Astrocyte (in vitro differentiated cells and primary cell): ENCODE data around the gene CDC42BPG. TPM values are rescaled to one million over a fixed set of nuclear protein-coding genes. Genes with fewer than 3 reads are reported as not detected.

Experiments used
- DNase-seq: peaks from one replicate; pipeline ENCODE4 v3.0.0-alpha.2; 2010; ENCODE audit warnings: low read depth
- FAIRE-seq: peaks from 2 replicates; lab custom pipeline; 2011; peaks lifted over from hg19 to GRCh38; lab: Jason Lieb, UNC
- H2AFZ ChIP-seq: 2 replicates; pipeline ENCODE4 v1.6.0; 2012; ENCODE audit warnings: low read depth, low read length, inconsistent platforms
- H3K27ac ChIP-seq: 2 replicates; pipeline ENCODE4 v1.5.1; 2011; ENCODE audit warnings: low read depth, low read length, inconsistent platforms
- H3K27me3 ChIP-seq: 2 replicates; pipeline ENCODE4 v1.6.0; 2011; ENCODE audit warnings: low read length, inconsistent platforms; ENCODE audit not compliant: insufficient read depth
- H3K36me3 ChIP-seq: 2 replicates; pipeline ENCODE4 v1.5.1; 2011; ENCODE audit warnings: low read length, inconsistent platforms; ENCODE audit not compliant: insufficient read depth
- H3K4me1 ChIP-seq: 2 replicates; pipeline ENCODE4 v1.5.1; 2011; ENCODE audit warnings: low read length, inconsistent platforms; ENCODE audit not compliant: insufficient read depth
- H3K4me2 ChIP-seq: 2 replicates; pipeline ENCODE4 v1.6.0; 2012; ENCODE audit warnings: low read length, inconsistent platforms
- H3K4me3 ChIP-seq: 2 replicates; pipeline ENCODE4 v1.5.1; 2011; ENCODE audit warnings: low read depth, mild to moderate bottlenecking, low read length, inconsistent platforms; ENCODE audit not compliant: insufficient read depth
- H3K79me2 ChIP-seq: 2 replicates; pipeline ENCODE4 v1.6.0; 2012; ENCODE audit warnings: mild to moderate bottlenecking, low read length, inconsistent platforms; ENCODE audit not compliant: insufficient read depth
- H3K9ac ChIP-seq: 2 replicates; pipeline ENCODE4 v1.6.0; 2012; ENCODE audit warnings: mild to moderate bottlenecking, low read length, inconsistent platforms
- H3K9me3 ChIP-seq: 2 replicates; pipeline ENCODE4 v1.5.1; 2012; ENCODE audit warnings: low read depth, mild to moderate bottlenecking, low read length, inconsistent platforms; ENCODE audit not compliant: insufficient read depth
- H4K20me1 ChIP-seq: 2 replicates; pipeline ENCODE4 v1.6.0; 2012; ENCODE audit warnings: low read length, inconsistent platforms; ENCODE audit not compliant: insufficient read depth
- H3K27ac Mint-ChIP-seq: one replicate; pipeline ENCODE4 v1.8.0; 2021; ENCODE audit warnings: mild to moderate bottlenecking, mixed read lengths; ENCODE audit not compliant: unreplicated experiment
- H3K27me3 Mint-ChIP-seq: one replicate; pipeline ENCODE4 v1.8.0; 2021; ENCODE audit warnings: low read depth, mixed read lengths; ENCODE audit not compliant: unreplicated experiment
- H3K36me3 Mint-ChIP-seq: one replicate; pipeline ENCODE4 v1.8.0; 2021; ENCODE audit warnings: low read depth, mixed read lengths; ENCODE audit not compliant: unreplicated experiment
- H3K4me1 Mint-ChIP-seq: one replicate; pipeline ENCODE4 v1.8.0; 2021; ENCODE audit warnings: low read depth, mixed read lengths; ENCODE audit not compliant: unreplicated experiment
- H3K4me3 Mint-ChIP-seq: one replicate; pipeline ENCODE4 v1.8.0; 2021; ENCODE audit warnings: mild to moderate bottlenecking, moderate library complexity, mixed read lengths; ENCODE audit not compliant: unreplicated experiment
- H3K9me3 Mint-ChIP-seq: one replicate; pipeline ENCODE4 v1.8.0; 2021; ENCODE audit warnings: mild to moderate bottlenecking, mixed read lengths; ENCODE audit not compliant: unreplicated experiment
- EZH2 ChIP-seq: IDR thresholded peaks from 2 replicates; pipeline ENCODE4 v1.6.1; 2012; ENCODE audit warnings: mild to moderate bottlenecking, low read length, inconsistent platforms; ENCODE audit not compliant: insufficient read depth
- total RNA-seq: library from RNA; stranded (reverse); gene quantifications from 2 replicates; pipeline ENCODE4 v1.2.1, GENCODE V29; 2021
- TF ChIP-seq, protein P1 (sequence below): IDR thresholded peaks from 2 replicates; pipeline ENCODE4 v1.5.1; 2011; ENCODE audit warnings: low read depth, mild to moderate bottlenecking, inconsistent platforms, low read length, moderate library complexity; ENCODE audit not compliant: insufficient read depth

CDC42BPG gene
- total RNA-seq, 1 donor from 2014 or later: 4.6 TPM

DNA sequence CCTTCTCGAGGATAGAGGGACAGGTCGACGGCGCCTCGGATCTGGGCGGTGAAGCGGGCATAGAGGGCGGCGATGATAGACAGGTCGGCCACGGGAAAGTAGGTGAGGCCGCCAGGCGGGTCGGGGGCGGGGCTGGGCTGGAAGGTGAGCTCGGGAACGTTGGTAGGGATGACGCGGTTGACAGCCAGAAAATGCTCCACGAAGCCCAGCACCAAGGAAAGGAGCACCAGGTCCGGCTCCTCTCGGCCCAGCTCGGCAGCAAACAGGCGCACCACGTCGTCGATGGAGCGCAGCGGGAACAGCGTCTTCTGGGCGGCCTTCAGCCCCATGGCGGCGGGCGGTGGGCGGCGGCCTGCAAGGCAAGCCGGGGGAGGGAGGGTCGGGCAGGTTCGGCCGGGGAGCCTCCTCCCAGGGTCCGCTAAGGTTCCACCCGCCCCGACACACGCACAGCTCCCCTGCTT is 34.6 kb downstream of the CDC42BPG start:
- Histone ChIP-seq H3K9me3 (no peaks in the 10 kb centered on the region), H3K27ac (no peak overlapping the region), H3K4me3 (peak overlapping the region; percentile 82), H2AFZ (peak overlapping the region; percentile 88), H3K27me3 (no peaks in the 10 kb centered on the region), H3K4me1 (peaks cover 8% of the 10 kb centered on the region), H4K20me1 (peaks cover 13% of the 10 kb centered on the region), H3K36me3 (peaks cover 2% of the 10 kb centered on the region), H3K4me2 (peak overlapping the region; percentile 96), H3K79me2 (peaks cover 17% of the 10 kb centered on the region), H3K9ac (peak overlapping the region; percentile 91)
- Mint-ChIP-seq H3K4me1 (peaks cover 4% of the 10 kb centered on the region), H3K4me3 (peak overlapping the region; percentile 93), H3K27ac (peak overlapping the region; percentile 72), H3K36me3 (peaks cover 4% of the 10 kb centered on the region), H3K9me3 (no peaks in the 10 kb centered on the region), H3K27me3 (no peaks in the 10 kb centered on the region)
- no peak for DNase-seq
- TF ChIP-seq, protein P1, sequence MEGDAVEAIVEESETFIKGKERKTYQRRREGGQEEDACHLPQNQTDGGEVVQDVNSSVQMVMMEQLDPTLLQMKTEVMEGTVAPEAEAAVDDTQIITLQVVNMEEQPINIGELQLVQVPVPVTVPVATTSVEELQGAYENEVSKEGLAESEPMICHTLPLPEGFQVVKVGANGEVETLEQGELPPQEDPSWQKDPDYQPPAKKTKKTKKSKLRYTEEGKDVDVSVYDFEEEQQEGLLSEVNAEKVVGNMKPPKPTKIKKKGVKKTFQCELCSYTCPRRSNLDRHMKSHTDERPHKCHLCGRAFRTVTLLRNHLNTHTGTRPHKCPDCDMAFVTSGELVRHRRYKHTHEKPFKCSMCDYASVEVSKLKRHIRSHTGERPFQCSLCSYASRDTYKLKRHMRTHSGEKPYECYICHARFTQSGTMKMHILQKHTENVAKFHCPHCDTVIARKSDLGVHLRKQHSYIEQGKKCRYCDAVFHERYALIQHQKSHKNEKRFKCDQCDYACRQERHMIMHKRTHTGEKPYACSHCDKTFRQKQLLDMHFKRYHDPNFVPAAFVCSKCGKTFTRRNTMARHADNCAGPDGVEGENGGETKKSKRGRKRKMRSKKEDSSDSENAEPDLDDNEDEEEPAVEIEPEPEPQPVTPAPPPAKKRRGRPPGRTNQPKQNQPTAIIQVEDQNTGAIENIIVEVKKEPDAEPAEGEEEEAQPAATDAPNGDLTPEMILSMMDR: no peak
- TF ChIP-seq EZH2: no peak
- FAIRE-seq: no peak

DNA sequence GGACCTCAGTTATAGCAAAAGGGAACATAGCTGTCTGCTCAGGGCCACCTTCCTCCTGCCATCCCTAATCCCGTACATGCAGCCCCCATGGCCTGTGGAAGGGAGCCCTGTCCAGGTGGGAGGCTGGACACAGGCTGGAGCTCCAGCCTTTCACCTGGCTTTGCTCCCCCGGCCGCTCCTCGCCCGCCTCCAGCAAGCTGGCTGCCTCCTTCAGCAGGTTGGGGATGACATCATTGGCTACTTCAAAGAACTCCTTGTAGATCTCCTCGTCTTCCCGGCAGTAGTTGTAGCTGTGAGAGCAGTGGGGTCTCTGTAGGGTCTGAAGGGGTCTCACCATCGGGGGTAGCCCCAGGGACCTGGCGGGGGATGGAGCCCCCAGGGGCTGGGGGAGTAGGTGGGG is 39.0 kb downstream of the CDC42BPG start:
- Histone ChIP-seq H3K4me3 (no peak overlapping the region), H4K20me1 (peaks cover 18% of the 10 kb centered on the region), H3K4me2 (no peak overlapping the region), H3K4me1 (peaks cover 17% of the 10 kb centered on the region), H3K9ac (no peak overlapping the region), H3K36me3 (peaks cover 2% of the 10 kb centered on the region), H2AFZ (no peak overlapping the region), H3K9me3 (no peaks in the 10 kb centered on the region), H3K27me3 (no peaks in the 10 kb centered on the region), H3K79me2 (peaks cover 17% of the 10 kb centered on the region), H3K27ac (no peak overlapping the region)
- FAIRE-seq: no peak
- Mint-ChIP-seq H3K36me3 (peaks cover 4% of the 10 kb centered on the region), H3K27ac (no peak overlapping the region), H3K4me1 (peaks cover 6% of the 10 kb centered on the region), H3K4me3 (no peak overlapping the region), H3K9me3 (no peaks in the 10 kb centered on the region), H3K27me3 (no peaks in the 10 kb centered on the region)
- no peak for DNase-seq
- TF ChIP-seq, protein P1: no peak
- TF ChIP-seq EZH2: no peak
